Right lobe of liver (tissue), 6 donors: ENCODE measurements around the gene GRM7. TPM values are rescaled to one million over a fixed set of nuclear protein-coding genes. Genes with fewer than 3 reads are reported as not detected.

Experiments
- ATAC-seq, 4 donors: fragments of 200-7000 bp; cut with Tn5 transposase; one replicate each; pipeline ENCODE4 v1.9.1; 2020; ENCODE audit warnings: mild to moderate bottlenecking in 4 of 4, moderate library complexity in 4 of 4
- DNase-seq, 3 donors: peaks; one replicate each; pipeline ENCODE4 v3.0.0-alpha.2; 2020
- H3K27ac ChIP-seq, 3 donors: fragments of 200-600 bp; one replicate each; pipeline ENCODE4 v1.8.0; 2022
- H3K27me3 ChIP-seq, 2 donors: fragments of 200-600 bp; one replicate each; pipeline ENCODE4 v1.8.0; 2022
- H3K36me3 ChIP-seq, 4 donors: fragments of 200-600 bp; sonication (generic) in 1 of 4; one replicate each; pipeline versions ENCODE4 v1.5.1 to v1.8.0; 2017 to 2022; ENCODE audit warnings: control low read depth in 1 of 4
- H3K4me1 ChIP-seq, 4 donors: fragments of 200-600 bp; sonication (generic) in 1 of 4; one replicate each; pipeline versions ENCODE4 v1.5.1 to v1.8.0; 2017 to 2022; ENCODE audit warnings: control low read depth in 1 of 4
- H3K4me3 ChIP-seq, 3 donors: fragments of 200-600 bp; one replicate each; pipeline ENCODE4 v1.8.0; 2022
- H3K9me3 ChIP-seq, 4 donors: fragments of 200-600 bp; sonication (generic) in 1 of 4; one replicate each; pipeline versions ENCODE4 v1.5.1 to v1.8.0; 2017 to 2022; ENCODE audit warnings: control low read depth in 1 of 4
- POLR2A ChIP-seq: fragments of 450-650 bp; IDR thresholded peaks from one replicate; pipeline ENCODE4 v1.6.1; 2017; ENCODE audit warnings: antibody characterized with exemption, mild to moderate bottlenecking
- WGBS: methylation state at CpG from one replicate; pipeline ENCODE4 v1.1.6; 2018; ENCODE audit warnings: low coverage, low lambda C conversion rate; ENCODE audit not compliant: insufficient coverage; ENCODE audit errors: missing lambda C conversion rate; 5-methylcytosine and 5-hydroxymethylcytosine counted together
- intact Hi-C, 2 donors: fragments of 100-400 bp; cut with DNase I; formaldehyde crosslinking; loops; one replicate each; pipeline versions ENCODE4 v1.11.2 to v1.14.1; 2022
- total RNA-seq, 6 experiments: library from RNA; depleted of rRNA in 2 of 6; stranded (reverse); fragments of >200 nt in 2 of 6; fragmentation: NEBNext Ultra II Directional in 3 of 6; extraction: Animal tissue kit (Norgen Biotek cat#: 25700) in 3 of 6; gene quantifications; one replicate each; pipeline versions ENCODE4 v1.1.0 to v1.2.4, GENCODE V29; 2016 to 2023
- TF ChIP-seq, protein P1 (sequence below), 4 donors: fragments of 200-600 bp in 3 of 4; fragments of 450-650 bp in 1 of 4; IDR thresholded peaks; one replicate each; pipeline versions ENCODE4 v1.5.1 to v1.8.0; 2016 to 2022; ENCODE audit warnings: antibody characterized with exemption in 4 of 4, mild to moderate bottlenecking in 2 of 4
- donor health status: DM: no; HTN: yes; CAD: no.
- donor health status: DM: no; HTN: no; CAD: no.
- donor health status: DM: no; HTN: no; CAD: no.
- donor health status: DM: no; HTN: yes; CAD: no.
- donor health status: DM: no; HTN: yes; CAD: no.

The GRM7 gene
- total RNA-seq, 6 experiments from 2014 or later: 0.20 to 0.56 TPM; not detected in 4

DNA sequence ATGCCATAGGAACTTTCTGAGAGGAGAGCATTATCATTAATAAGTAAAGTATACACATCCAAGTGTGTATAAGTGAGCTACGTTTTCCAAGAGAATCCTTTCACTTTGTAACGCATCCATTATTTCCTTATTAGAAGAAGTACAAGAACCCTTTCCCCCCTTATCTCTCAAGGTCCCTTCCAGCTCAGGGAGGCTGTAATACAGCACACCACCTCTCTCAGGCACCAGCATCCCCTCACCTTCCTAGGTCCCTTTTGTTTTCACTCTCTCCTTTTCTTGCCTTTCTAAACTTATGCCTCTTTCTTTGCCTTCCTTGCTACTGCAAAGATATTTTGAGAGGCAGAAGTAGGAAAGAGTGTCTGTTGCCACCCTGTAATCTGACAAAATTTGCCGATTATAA, 446.0 kb downstream of the GRM7 start:
- Histone ChIP-seq H3K4me3 (no peak overlapping the region), H3K27me3 (no peaks in the 10 kb centered on the region), H3K9me3 (no peaks in the 10 kb centered on the region), H3K36me3 (no peaks in the 10 kb centered on the region), H3K4me1 (no peaks in the 10 kb centered on the region), H3K27ac (no peak overlapping the region)
- no peak for DNase-seq
- TF ChIP-seq, protein P1, sequence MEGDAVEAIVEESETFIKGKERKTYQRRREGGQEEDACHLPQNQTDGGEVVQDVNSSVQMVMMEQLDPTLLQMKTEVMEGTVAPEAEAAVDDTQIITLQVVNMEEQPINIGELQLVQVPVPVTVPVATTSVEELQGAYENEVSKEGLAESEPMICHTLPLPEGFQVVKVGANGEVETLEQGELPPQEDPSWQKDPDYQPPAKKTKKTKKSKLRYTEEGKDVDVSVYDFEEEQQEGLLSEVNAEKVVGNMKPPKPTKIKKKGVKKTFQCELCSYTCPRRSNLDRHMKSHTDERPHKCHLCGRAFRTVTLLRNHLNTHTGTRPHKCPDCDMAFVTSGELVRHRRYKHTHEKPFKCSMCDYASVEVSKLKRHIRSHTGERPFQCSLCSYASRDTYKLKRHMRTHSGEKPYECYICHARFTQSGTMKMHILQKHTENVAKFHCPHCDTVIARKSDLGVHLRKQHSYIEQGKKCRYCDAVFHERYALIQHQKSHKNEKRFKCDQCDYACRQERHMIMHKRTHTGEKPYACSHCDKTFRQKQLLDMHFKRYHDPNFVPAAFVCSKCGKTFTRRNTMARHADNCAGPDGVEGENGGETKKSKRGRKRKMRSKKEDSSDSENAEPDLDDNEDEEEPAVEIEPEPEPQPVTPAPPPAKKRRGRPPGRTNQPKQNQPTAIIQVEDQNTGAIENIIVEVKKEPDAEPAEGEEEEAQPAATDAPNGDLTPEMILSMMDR (IDR thresholded peaks at IDR 0.05): no peak
- no peak for TF ChIP-seq POLR2A
- intact Hi-C loops: no loop called here
- WGBS: 38% methylated on average over 3 of the region's 3 CpGs
- ATAC-seq: no peak

DNA sequence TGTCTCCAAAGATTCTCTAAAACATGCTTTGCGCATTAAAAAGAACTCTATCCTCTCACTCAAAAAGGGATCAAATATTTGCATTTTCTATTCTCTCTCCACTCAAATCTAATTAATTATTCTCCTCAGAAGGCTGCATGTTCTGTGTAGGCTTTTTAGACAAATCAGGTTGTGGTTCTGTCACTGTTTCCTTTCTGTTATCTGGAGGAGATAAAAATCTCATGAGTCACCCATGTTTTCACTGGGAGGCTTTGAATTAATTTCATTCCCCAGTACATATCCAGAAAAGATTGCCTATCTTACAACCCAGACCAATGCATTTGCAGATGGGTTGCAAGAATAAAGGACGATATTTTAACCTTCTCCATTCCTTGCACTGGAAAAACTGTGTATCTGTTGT, 446.5 kb downstream of the GRM7 start:
- Histone ChIP-seq H3K36me3 (no peaks in the 10 kb centered on the region), H3K27me3 (no peaks in the 10 kb centered on the region), H3K9me3 (no peaks in the 10 kb centered on the region), H3K27ac (no peak overlapping the region), H3K4me3 (no peak overlapping the region), H3K4me1 (no peaks in the 10 kb centered on the region)
- no peak for ATAC-seq
- intact Hi-C loops: no loop called here
- no peak for TF ChIP-seq POLR2A
- TF ChIP-seq, protein P1 (IDR thresholded peaks at IDR 0.05): no peak
- no peak for DNase-seq
- WGBS: 40% methylated on average over 2 of the region's 2 CpGs

DNA sequence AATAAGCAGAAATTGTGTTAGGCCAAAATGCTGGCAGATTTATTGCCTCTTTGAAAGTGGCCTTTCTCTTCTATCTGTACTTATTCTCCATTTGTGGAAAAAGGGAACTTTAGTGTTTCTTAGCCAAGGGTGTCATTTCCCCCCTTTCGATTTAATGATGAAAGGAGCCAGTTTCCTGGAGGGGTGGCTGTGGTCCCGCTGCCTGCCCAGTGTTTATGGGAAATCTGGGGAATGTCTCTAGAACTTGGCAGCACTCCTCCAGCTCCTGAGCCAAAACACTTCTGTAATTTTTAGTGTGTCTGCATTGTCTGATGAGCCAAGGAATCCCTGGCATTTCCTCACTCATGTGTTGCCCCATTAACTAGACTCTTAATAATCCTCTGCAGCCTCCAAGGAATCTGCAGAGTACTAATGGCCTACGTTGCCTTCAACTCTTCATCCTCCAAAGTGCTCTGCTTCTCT, 448.8 kb downstream of the GRM7 start:
- intact Hi-C loops: no loop called here
- ATAC-seq: peak in 3 of 4 donors; percentile 44 to 49 (median 45)
- H3K27me3 ChIP-seq: no peaks in the 10 kb centered on the region

DNA sequence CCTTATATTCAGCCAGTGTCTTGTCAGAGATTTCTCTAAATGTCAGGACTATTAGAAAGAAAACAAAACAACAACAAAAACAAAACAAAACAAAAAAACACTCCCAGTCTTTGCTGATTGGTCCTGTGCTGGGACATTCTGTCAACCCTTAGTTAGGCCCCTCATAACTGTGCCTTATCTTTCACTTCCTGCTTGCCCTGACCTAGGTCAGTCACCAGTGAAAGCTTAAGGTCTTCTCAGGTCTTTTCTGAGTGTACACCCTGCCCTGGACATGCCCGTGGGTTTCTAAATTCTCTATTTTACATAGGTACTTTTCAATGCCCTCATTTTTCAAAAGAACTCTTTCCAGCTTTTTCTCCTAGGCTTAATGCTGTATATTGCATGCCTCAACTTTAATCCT, 454.1 kb downstream of the GRM7 start:
- ATAC-seq (no peak), DNase-seq (no peak)
- TF ChIP-seq, protein P1 (IDR thresholded peaks at IDR 0.05): no peak
- TF ChIP-seq POLR2A: no peak
- Histone ChIP-seq H3K27me3 (no peaks in the 10 kb centered on the region), H3K9me3 (peaks cover 0 to 2% (median 0%) of the 10 kb centered on the region in 4 donors), H3K27ac (no peak overlapping the region), H3K4me1 (no peaks in the 10 kb centered on the region), H3K4me3 (no peak overlapping the region), H3K36me3 (no peaks in the 10 kb centered on the region)
- intact Hi-C loops: no loop called here
- 69% methylated on average over 1 of the region's 1 CpG for WGBS

More for the DNA sequence above, 448.8 kb downstream of the GRM7 start:
- 17% methylated on average over 3 of the region's 3 CpGs for WGBS
- TF ChIP-seq, protein P1 (IDR thresholded peaks at IDR 0.05): no peak
- TF ChIP-seq POLR2A: no peak
- Histone ChIP-seq H3K27ac (no peak overlapping the region), H3K9me3 (peaks cover 0 to 2% (median 0%) of the 10 kb centered on the region in 4 donors), H3K36me3 (no peaks in the 10 kb centered on the region), H3K4me1 (no peaks in the 10 kb centered on the region), H3K4me3 (no peak overlapping the region)
- DNase-seq: no peak
